NCI-H524 (cell line): ENCODE data around the gene ABLIM1.

Source experiments
- DNase-seq, 2 experiments: peaks; one replicate each; lab custom pipeline; 2025; lab: John Stamatoyannopoulos, UW

Gene ABLIM1

GRCh38 chr10:114518401-114519305 is 139.4 kb downstream of the ABLIM1 start:
- DNase-seq: no peak

GRCh38 chr10:114517368-114518250 is 140.5 kb downstream of the ABLIM1 start:
- no peak for DNase-seq

- DNase-seq: no peak
Measured at GRCh38 chr10:114516356-114516755, 141.7 kb downstream of the ABLIM1 start.

- no peak for DNase-seq
Measured at GRCh38 chr10:114515298-114515914, 142.7 kb downstream of the ABLIM1 start.

- DNase-seq: no peak
Measured at GRCh38 chr10:114513381-114513792, 144.7 kb downstream of the ABLIM1 start.

- no peak for DNase-seq
Measured at GRCh38 chr10:114511881-114512280, 146.2 kb downstream of the ABLIM1 start.

GRCh38 chr10:114508376-114508775 is 149.7 kb downstream of the ABLIM1 start:
- no peak for DNase-seq

- no peak for DNase-seq
Measured at GRCh38 chr10:114507449-114507848, 150.6 kb downstream of the ABLIM1 start.

GRCh38 chr10:114506871-114507385 is 151.1 kb downstream of the ABLIM1 start:
- no peak for DNase-seq

GRCh38 chr10:114504769-114505579 is 153.1 kb downstream of the ABLIM1 start:
- no peak for DNase-seq

- DNase-seq: no peak
Measured at GRCh38 chr10:114502074-114502473, 156.0 kb downstream of the ABLIM1 start.

GRCh38 chr10:114501650-114502049 is 156.4 kb downstream of the ABLIM1 start:
- no peak for DNase-seq

GRCh38 chr10:114500643-114501042 is 157.4 kb downstream of the ABLIM1 start:
- no peak for DNase-seq

GRCh38 chr10:114499630-114500190 is 158.4 kb downstream of the ABLIM1 start:
- no peak for DNase-seq

GRCh38 chr10:114499116-114499515 is 159.0 kb downstream of the ABLIM1 start:
- DNase-seq: no peak

- DNase-seq: no peak
Measured at GRCh38 chr10:114498413-114499111, 159.5 kb downstream of the ABLIM1 start.

- no peak for DNase-seq
Measured at GRCh38 chr10:114495303-114495702, 162.8 kb downstream of the ABLIM1 start.

GRCh38 chr10:114492351-114493037 is 165.6 kb downstream of the ABLIM1 start:
- peak in 1 of 2 experiments; percentile 35 for DNase-seq

GRCh38 chr10:114491933-114492332 is 166.1 kb downstream of the ABLIM1 start:
- DNase-seq: no peak

- DNase-seq: no peak
Measured at GRCh38 chr10:114491419-114491818, 166.7 kb downstream of the ABLIM1 start.
